GM12873 (cell line): ENCODE measurements around the gene HOXA3.

Experiments
- TF ChIP-seq, protein P1 (sequence below): IDR thresholded peaks from 2 replicates; pipeline ENCODE4 v1.5.1; 2012; ENCODE audit warnings: low read depth, mild to moderate bottlenecking, moderate library complexity, low read length, control low read depth; ENCODE audit not compliant: insufficient read depth; ENCODE audit errors: missing control alignments

HOXA3 gene

DNA sequence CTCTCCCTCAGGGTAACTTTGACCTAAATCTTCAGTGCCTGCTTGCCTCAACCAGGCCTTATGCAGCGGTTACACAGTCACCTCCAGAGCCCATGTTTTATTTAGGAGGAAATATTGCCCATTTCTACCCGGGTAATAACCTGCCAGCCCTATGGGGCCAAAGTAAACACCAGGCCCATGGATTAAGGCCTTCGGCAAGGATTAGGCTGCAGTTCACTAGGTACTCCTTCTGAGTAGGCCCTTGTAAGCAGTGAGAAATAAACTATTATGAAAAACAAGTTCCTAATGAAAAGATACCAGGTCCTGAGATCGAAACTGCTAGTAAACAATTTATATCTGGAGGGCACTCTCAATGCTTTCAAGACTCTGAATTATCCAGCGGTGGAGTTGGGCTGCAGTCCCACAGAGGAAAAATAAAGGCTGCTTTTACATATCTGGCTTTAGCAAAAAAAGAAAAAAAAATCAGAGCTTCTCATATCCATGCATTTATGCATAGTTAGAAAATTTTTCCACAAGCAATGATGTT, 25.5 kb upstream of the HOXA3 start:
- TF ChIP-seq, protein P1, sequence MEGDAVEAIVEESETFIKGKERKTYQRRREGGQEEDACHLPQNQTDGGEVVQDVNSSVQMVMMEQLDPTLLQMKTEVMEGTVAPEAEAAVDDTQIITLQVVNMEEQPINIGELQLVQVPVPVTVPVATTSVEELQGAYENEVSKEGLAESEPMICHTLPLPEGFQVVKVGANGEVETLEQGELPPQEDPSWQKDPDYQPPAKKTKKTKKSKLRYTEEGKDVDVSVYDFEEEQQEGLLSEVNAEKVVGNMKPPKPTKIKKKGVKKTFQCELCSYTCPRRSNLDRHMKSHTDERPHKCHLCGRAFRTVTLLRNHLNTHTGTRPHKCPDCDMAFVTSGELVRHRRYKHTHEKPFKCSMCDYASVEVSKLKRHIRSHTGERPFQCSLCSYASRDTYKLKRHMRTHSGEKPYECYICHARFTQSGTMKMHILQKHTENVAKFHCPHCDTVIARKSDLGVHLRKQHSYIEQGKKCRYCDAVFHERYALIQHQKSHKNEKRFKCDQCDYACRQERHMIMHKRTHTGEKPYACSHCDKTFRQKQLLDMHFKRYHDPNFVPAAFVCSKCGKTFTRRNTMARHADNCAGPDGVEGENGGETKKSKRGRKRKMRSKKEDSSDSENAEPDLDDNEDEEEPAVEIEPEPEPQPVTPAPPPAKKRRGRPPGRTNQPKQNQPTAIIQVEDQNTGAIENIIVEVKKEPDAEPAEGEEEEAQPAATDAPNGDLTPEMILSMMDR = no peak

DNA sequence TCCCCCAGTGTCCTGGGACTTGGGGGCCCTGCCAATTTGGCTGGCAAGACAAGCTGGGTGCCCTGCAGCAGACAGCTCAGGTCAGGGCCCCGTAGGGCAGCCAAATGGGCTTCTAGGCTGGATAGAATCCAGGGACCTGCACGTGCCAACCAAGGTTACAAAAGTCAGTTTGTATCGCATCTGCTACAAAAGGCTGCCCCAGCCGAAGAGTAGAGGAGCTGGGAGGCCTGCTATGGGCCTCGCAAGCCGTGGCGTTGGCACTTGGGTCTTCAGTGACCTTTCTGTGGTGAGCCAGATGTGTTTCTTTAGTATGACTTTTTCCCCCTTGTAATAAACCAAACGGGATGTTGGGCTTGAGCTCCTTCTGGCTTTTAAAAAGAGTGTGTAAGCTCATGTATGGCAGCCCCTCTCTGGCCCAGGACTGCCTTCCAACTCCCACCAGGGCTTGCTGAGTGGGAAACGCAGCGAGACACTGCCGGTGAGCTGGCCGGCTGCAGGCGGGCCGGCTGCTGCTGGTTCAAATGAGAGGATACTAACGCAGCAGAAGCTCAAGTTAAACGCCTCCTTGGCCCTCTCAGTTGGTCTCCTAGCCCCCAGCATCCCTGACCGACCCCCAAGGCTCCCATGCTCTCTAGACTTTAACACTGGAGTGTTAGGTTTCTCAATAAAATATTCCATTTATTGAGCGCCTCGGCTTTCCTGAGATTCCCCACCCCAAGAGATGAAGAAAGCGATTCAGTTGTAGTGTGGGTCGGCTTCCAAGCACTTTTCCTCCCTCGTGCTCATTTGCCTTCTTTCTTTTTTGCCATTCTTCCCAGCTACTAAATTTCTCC, 24.8 kb upstream of the HOXA3 start:
- TF ChIP-seq, protein P1 = no peak

DNA sequence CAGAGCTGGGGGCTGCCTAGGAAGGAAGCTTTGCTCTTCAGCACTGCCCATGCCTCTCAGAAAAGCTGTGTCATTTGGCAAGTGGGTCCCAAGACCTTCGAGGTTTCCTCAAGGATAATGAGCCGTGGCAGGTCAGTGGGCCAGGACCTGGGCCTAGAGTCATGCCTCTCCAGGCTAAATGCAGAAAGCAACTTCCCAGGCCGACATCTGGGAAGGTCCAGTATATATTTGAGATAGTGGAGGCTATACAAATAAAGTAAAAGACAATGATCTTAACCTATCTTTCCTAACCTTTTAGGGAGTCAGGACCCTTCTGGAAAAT, 24.1 kb upstream of the HOXA3 start:
- TF ChIP-seq, protein P1 = no peak

DNA sequence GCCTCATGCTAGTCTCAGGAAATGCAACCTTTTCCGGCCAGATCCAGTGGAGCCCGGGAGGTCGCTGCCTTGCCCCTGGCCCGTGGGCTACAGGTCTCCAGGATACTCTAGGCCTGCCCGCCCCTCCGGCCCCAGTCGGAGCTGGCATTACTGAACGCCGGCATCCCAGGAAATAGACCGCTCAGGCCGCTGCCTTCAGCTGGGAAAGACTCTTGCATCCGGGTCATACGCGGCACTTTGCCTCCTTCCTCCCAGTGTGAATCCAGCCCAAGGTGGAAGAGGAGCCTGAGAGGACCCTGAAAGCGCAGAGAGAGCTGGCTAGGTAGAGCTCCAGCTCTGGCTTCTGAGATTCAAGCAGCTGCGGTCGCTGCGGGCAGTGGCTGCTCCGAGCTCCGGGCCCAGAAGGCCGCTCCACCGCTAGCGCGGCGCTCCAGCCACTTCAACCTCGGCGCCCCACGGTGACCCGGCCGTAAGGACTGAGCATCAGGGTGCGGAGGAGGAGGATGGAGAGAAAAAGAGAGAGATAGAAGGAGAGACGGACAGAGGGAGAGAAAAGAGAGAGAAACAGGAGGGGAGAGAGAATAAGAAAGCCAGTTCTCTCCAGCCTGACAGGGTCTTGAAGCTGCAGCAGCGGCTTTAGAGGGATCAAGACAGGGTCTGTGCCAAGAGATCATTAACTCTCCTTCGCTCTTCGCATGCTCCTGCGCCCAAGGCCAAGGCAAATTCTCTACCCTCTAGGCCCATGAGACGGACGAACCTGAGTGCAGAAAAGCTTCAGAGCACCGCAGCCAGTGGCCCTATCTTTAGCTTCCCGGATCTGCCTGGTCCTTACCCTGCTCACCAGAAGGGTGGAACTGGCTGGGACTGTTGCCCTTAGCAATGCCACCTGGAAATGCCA, 23.5 kb upstream of the HOXA3 start:
- TF ChIP-seq, protein P1 = no peak

DNA sequence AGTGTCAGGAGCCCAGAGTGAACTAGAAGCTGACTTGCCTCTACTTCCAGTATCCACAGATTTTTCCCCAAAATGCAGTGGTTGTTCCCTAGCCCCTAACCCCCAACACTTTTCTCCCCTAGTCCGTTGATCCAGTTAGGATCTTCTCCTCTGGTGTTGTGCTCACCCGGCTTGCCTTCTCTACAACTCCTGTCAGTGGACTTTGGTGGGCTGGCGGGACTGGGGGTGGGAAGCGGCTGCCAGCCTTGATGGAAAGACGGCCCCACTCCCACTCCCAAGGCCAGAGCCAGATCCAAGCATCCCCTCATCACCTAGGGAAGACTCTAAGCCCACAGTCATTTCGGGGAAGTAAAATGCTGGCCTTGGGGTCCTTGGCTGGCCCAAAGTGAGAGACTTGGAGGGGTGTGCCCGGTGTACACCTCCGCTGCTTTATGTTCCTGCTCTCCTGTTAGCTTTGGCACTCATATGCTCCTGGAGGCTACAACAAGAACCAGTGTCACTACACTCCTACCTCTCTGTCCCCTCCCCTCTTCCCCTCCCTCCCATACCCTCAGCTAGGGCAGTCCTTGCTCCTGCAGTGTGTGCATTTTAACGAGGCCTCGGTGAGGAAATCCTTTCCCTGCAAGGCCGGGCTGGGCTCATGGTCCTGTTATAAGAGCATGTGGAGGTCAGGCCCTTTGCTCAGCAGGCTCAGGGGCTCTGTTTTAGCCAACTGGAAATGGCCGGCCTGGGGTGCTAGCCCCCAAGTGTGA, 22.7 kb upstream of the HOXA3 start:
- TF ChIP-seq, protein P1 = no peak

DNA sequence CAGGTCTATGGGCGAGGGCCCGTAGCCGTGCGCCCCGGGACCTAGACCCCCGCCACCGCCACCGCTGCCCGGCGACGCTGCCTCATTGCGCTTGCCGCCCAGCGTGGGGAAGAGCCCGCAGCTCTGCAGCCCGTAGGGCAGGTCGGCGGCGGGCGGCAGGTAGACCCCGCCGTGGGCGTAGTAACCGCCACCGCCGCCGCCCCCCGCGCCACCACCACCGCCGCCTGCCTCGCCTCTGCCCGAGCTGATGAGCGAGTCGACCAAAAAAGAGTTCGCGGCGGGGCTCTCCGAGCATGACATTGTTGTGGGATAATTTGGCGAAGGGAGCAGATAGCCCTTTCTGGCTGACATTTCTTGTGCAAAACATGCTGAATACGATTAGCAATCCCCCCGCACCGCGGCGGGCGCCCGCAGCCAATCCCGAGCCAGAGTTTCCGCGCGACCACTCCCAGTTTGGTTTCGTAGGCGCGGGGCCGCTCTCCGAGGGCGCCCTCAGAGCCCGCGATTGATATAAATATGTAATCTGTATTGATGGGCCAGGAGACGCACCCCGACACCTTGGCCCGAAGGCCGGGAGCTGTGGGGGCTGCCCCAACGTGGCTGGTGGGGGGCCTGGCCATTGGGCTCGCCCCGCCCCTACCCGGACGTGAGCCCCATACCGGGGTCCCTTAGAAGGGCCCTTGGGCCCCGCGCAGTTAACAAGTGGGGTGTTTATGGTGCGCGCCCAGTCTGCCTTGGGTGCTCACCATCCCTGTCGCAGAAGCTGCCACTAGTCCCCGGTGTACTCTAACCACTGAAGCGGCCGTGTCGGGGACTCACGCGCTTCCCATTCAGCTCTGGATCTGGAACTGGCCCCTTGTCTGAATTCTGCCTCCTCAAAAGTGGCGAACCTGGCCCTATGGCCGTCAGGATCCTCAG, 21.8 kb upstream of the HOXA3 start, which contains the start of gene HOXA10:
Gene HOXA10 (minus strand): TSS at position 365 of the 918 bp plus-strand sequence. CDS start 14 bp downstream, at position 351.
- TF ChIP-seq, protein P1 = no peak
